ENCODE measurements around the gene TMEM204. TPM values are rescaled to one million over a fixed set of nuclear protein-coding genes. Genes with fewer than 3 reads are reported as not detected.
A peak's percentile ranks its signal among the peaks of the same experiment; 100 is the strongest.

TMEM204 gene
- total RNA-seq, 1 donor from 2014 or later = 28.9 TPM

- intact Hi-C loops (cut with DNase I) = no loop called here
- DNase-seq = no peak
- ATAC-seq (ENCODE audit: poor library complexity) = no peak
These were observed 22.5 kb upstream of the TMEM204 start for GRCh38 chr16:1510941-1511351.

- intact Hi-C loops (cut with DNase I) = no loop called here
- no peak for DNase-seq
- no peak for ATAC-seq (ENCODE audit: poor library complexity)
These were observed 21.6 kb upstream of the TMEM204 start for GRCh38 chr16:1511662-1512569.

GRCh38 chr16:1512774-1513173, 20.7 kb upstream of the TMEM204 start:
- ATAC-seq (ENCODE audit: poor library complexity) (no peak), DNase-seq (no peak)
- intact Hi-C loops (cut with DNase I) = no loop called here

GRCh38 chr16:1514507-1514906, 19.0 kb upstream of the TMEM204 start:
- intact Hi-C loops (cut with DNase I) = no loop called here
- ATAC-seq (ENCODE audit: poor library complexity) = no peak
- DNase-seq = no peak

GRCh38 chr16:1518626-1519135, 14.8 kb upstream of the TMEM204 start:
- DNase-seq (no peak), ATAC-seq (ENCODE audit: poor library complexity) (peak; percentile 32)
- intact Hi-C loops (cut with DNase I) = no loop called here

GRCh38 chr16:1519831-1520230, 13.6 kb upstream of the TMEM204 start:
- no peak for ATAC-seq (ENCODE audit: poor library complexity)
- no peak for DNase-seq
- intact Hi-C loops (cut with DNase I) = no loop called here

GRCh38 chr16:1520461-1520860, 13.0 kb upstream of the TMEM204 start:
- ATAC-seq (ENCODE audit: poor library complexity) (no peak), DNase-seq (no peak)
- intact Hi-C loops (cut with DNase I) = no loop called here

GRCh38 chr16:1523581-1524245, 9.8 kb upstream of the TMEM204 start:
- intact Hi-C loops (cut with DNase I) = no loop called here
- DNase-seq (no peak), ATAC-seq (ENCODE audit: poor library complexity) (no peak)

GRCh38 chr16:1524366-1524765, 9.1 kb upstream of the TMEM204 start:
- intact Hi-C loops (cut with DNase I) = no loop called here
- DNase-seq = no peak

GRCh38 chr16:1525871-1526607, 7.4 kb upstream of the TMEM204 start:
- ATAC-seq (ENCODE audit: poor library complexity) (no peak), DNase-seq (no peak)
- intact Hi-C loops (cut with DNase I) = no loop called here

More at GRCh38 chr16:1524366-1524765, 9.1 kb upstream of the TMEM204 start:
- no peak for ATAC-seq (ENCODE audit: poor library complexity)

- intact Hi-C loops (cut with DNase I) = no loop called here
- ATAC-seq (ENCODE audit: poor library complexity) (no peak), DNase-seq (no peak)
These were observed 6.6 kb upstream of the TMEM204 start for GRCh38 chr16:1526608-1527555.

- DNase-seq (peak; percentile 83), ATAC-seq (ENCODE audit: poor library complexity) (peak; percentile 24)
- intact Hi-C loops (cut with DNase I) = no loop called here
These were observed 5.3 kb upstream of the TMEM204 start for GRCh38 chr16:1527836-1528811.

- no peak for ATAC-seq (ENCODE audit: poor library complexity)
- intact Hi-C loops (cut with DNase I) = no loop called here
- DNase-seq = no peak
These were observed 4.4 kb upstream of the TMEM204 start for GRCh38 chr16:1528921-1529537.

GRCh38 chr16:1530349-1530882, 3.0 kb upstream of the TMEM204 start:
- intact Hi-C loops (cut with DNase I) = no loop called here
- DNase-seq = no peak
- no peak for ATAC-seq (ENCODE audit: poor library complexity)

GRCh38 chr16:1530883-1531637, 2.4 kb upstream of the TMEM204 start:
- ATAC-seq (ENCODE audit: poor library complexity) (peak; percentile 14), DNase-seq (peak; percentile 85)
- intact Hi-C loops (cut with DNase I) = no loop called here

GRCh38 chr16:1531638-1531910, 1.9 kb upstream of the TMEM204 start:
- intact Hi-C loops (cut with DNase I) = no loop called here
- no peak for ATAC-seq (ENCODE audit: poor library complexity)
- no peak for DNase-seq
